ENCODE measurements around the gene IGF2BP2. TPM values are rescaled to one million over a fixed set of nuclear protein-coding genes. Genes with fewer than 3 reads are reported as not detected.

IGF2BP2 gene
- total RNA-seq, 1 experiment from 2014 or later, result 135 TPM

GRCh38 chr3:185767002-185767688 lies 57.7 kb downstream of the IGF2BP2 start:
- CTCF ChIA-PET, result interaction anchor here (0.9 to 3.7 kb wide), 3 partner anchors 9 to 107 kb away, joined by 3 to 16 read pairs (median 11); no protein-coding TSS in a partner anchor
- Histone ChIP-seq H3K4me3 (replicated peaks in 1 of 2; ENCODE audit: low read depth in 1 of 2, low read length in 2 of 2) (no peak overlapping the region), H3K27me3 (ENCODE audit: insufficient read depth, low read length) (no peaks in the 10 kb centered on the region), H3K79me2 (ENCODE audit: insufficient read depth, low read length) (peaks cover 99% of the 10 kb centered on the region), H3K27ac (ENCODE audit: low read depth, low read length) (no peak overlapping the region), H4K20me1 (ENCODE audit: insufficient read depth) (peaks cover 45% of the 10 kb centered on the region), H3K9me2 (ENCODE audit: insufficient read depth) (no peaks in the 10 kb centered on the region), H3K4me1 (ENCODE audit: control insufficient read depth in 1 of 2, insufficient read depth in 2 of 2, low read length in 2 of 2) (peaks cover 0 to 26% of the 10 kb centered on the region in 2 experiments; a peak in 2 of 4 replicates), H2AFZ (ENCODE audit: low read depth, low read length, poor library complexity, severe bottlenecking) (no peak overlapping the region), H3K9ac (ENCODE audit: low read length) (no peak overlapping the region), H3K36me3 (ENCODE audit: control insufficient read depth in 1 of 2, insufficient read depth in 2 of 2, low read length in 2 of 2) (no peaks in the 10 kb centered on the region), H3K9me3 (ENCODE audit: control insufficient read depth in 1 of 2, insufficient read depth in 1 of 2, low read depth in 1 of 2, low read length in 2 of 2) (no peaks in the 10 kb centered on the region), H3K4me2 (ENCODE audit: low read length) (no peak overlapping the region)
- POLR2A ChIA-PET, result no interaction called here
- DNase-seq (ENCODE audit: low read depth, low spot score), result no peak
- BruUV-seq (replicated peaks), result no TSS peak
- no peak for TF ChIP-seq SP1 (IDR thresholded peaks at IDR 0.05; ENCODE audit: low read depth)
- TF ChIP-seq EZH2 (IDR thresholded peaks at IDR 0.05), result no peak
- TF ChIP-seq, protein P1, sequence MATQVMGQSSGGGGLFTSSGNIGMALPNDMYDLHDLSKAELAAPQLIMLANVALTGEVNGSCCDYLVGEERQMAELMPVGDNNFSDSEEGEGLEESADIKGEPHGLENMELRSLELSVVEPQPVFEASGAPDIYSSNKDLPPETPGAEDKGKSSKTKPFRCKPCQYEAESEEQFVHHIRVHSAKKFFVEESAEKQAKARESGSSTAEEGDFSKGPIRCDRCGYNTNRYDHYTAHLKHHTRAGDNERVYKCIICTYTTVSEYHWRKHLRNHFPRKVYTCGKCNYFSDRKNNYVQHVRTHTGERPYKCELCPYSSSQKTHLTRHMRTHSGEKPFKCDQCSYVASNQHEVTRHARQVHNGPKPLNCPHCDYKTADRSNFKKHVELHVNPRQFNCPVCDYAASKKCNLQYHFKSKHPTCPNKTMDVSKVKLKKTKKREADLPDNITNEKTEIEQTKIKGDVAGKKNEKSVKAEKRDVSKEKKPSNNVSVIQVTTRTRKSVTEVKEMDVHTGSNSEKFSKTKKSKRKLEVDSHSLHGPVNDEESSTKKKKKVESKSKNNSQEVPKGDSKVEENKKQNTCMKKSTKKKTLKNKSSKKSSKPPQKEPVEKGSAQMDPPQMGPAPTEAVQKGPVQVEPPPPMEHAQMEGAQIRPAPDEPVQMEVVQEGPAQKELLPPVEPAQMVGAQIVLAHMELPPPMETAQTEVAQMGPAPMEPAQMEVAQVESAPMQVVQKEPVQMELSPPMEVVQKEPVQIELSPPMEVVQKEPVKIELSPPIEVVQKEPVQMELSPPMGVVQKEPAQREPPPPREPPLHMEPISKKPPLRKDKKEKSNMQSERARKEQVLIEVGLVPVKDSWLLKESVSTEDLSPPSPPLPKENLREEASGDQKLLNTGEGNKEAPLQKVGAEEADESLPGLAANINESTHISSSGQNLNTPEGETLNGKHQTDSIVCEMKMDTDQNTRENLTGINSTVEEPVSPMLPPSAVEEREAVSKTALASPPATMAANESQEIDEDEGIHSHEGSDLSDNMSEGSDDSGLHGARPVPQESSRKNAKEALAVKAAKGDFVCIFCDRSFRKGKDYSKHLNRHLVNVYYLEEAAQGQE (IDR thresholded peaks at IDR 0.05; ENCODE audit: low read depth), result no peak
- TF ChIP-seq YY1 (IDR thresholded peaks at IDR 0.05; ENCODE audit: extremely low read depth, insufficient replicate concordance, low read depth, low read length), result no peak
- no peak for ATAC-seq
- intact Hi-C loops (cut with micrococcal nuclease), result loop anchor here (5.0 kb wide), 1 partner anchor 90 kb away; no protein-coding TSS in a partner anchor
- RAD21 ChIA-PET (ENCODE audit: low non-redundant PET in 1 of 2, low total read pairs in 2 of 2, uncharacterized antibody in 2 of 2, unreplicated experiment in 2 of 2), result no interaction called here

Data from HCT116 (cell line).